K562 (cell line): Measurements from ENCODE around the gene ALDH8A1.

ENCODE experiments used
- PTBP1 ChIP-seq: fragments of 200-400 bp; formaldehyde crosslinking; IDR thresholded peaks from 2 replicates; pipeline ENCODE4 v1.6.1; 2017; ENCODE audit warnings: low read depth, low read length
- SOX6 ChIP-seq: fragments of 450-650 bp; IDR thresholded peaks from 2 replicates; pipeline ENCODE4 v1.6.1; 2014; ENCODE audit warnings: mild to moderate bottlenecking
- ZFP36 ChIP-seq: fragments of 150-350 bp; IDR thresholded peaks from 2 replicates; pipeline ENCODE4 v1.6.1; 2018; ENCODE audit warnings: low read length, low read depth; ENCODE audit not compliant: partially characterized antibody
- ZNF561 ChIP-seq: fragments of 450-650 bp; formaldehyde crosslinking; conservative IDR thresholded peaks from 2 replicates; pipeline ENCODE4 v1.4.0; 2020; ENCODE audit warnings: mild to moderate bottlenecking, moderate library complexity

- TF ChIP-seq SOX6 (no peak), ZNF561 (CRISPR knock-in tag) (no peak), ZFP36 (no peak), PTBP1 (no peak)
These were observed 47.0 kb downstream of the ALDH8A1 start for GRCh38 chr6:134902936-134903335.
